H1 (cell line): ENCODE data around the gene CD46. TPM values are rescaled to one million over a fixed set of nuclear protein-coding genes. Genes with fewer than 3 reads are reported as not detected.

Experiments used
- CREB1 ChIP-seq: IDR thresholded peaks from 2 replicates; pipeline ENCODE4 v1.6.1; 2012; ENCODE audit warnings: inconsistent platforms
- PHF8 ChIP-seq: fragments of 200-600 bp; sonication (generic); conservative IDR thresholded peaks from 2 replicates; pipeline ENCODE4 v1.7.1; 2012; ENCODE audit warnings: low read depth, mild to moderate bottlenecking, inconsistent platforms, low read length, moderate library complexity
- SP2 ChIP-seq: IDR thresholded peaks from 2 replicates; pipeline ENCODE4 v1.6.1; 2012; ENCODE audit warnings: mild to moderate bottlenecking, low read length, inconsistent platforms
- polyA plus RNA-seq, 7 experiments: library from polyadenylated mRNA; depleted of rRNA in 3 of 7; stranded (reverse) in 5 of 7; unstranded in 2 of 7; fragments of >200 nt in 5 of 7; fragments of 200-250 nt in 2 of 7; gene quantifications; 1 replicate in 5 of 7; 2 replicates in 1 of 7; 4 replicates in 1 of 7; pipeline versions ENCODE4 v1.2.1 to v1.2.3, GENCODE V29; 2011 to 2013; ENCODE audit warnings: missing spikeins in 2 of 7, mixed read lengths in 2 of 7
- total RNA-seq: library from RNA; stranded (reverse); fragmentation: NEBNext Ultra II Directional; extraction: Animal tissue kit (Norgen Biotek cat#: 25700); gene quantifications from 2 replicates; pipeline ENCODE4 v1.2.1, GENCODE V29; 2021

Gene CD46
- total and polyA plus RNA-seq, 2 of the 8 experiments (the other 6 are each of a cell fraction or from before 2014, with no cell fraction given): 60.9 to 113 TPM

GRCh38 chr1:207813946-207814345 is 62.1 kb downstream of the CD46 start (continued):
- TF ChIP-seq PHF8 (no peak), CREB1 (no peak), SP2 (no peak)
